Measurements from ENCODE around the gene USP36.

- TF ChIP-seq CTCF (IDR thresholded peaks at IDR 0.05) (no peak), EP300 (IDR thresholded peaks at IDR 0.05) (no peak)
Measured at GRCh38 chr17:78746263-78746948, 94.2 kb downstream of the USP36 start.
